ENCODE data around the gene FCF1.
"Not testable (repeated sequence)": the region's sequence is repeated elsewhere in the genome, so short reads cannot be mapped to it uniquely, and the experiment has no call there.

The FCF1 gene

GRCh38 chr14:74702293-74702692 lies 10.7 kb upstream of the FCF1 start:
- DNase-seq (ENCODE audit: low read depth in 2 of 2) = no peak

GRCh38 chr14:74703043-74703442 lies 9.9 kb upstream of the FCF1 start:
- DNase-seq (ENCODE audit: low read depth in 2 of 2) = no peak

- no peak for DNase-seq (ENCODE audit: low read depth in 2 of 2)
Observed at GRCh38 chr14:74704656-74705055, 8.3 kb upstream of the FCF1 start.

- DNase-seq (ENCODE audit: low read depth in 2 of 2) = no peak
Observed at GRCh38 chr14:74705613-74706500, 7.1 kb upstream of the FCF1 start.

GRCh38 chr14:74710480-74710879 lies 2.5 kb upstream of the FCF1 start:
- no peak for DNase-seq (ENCODE audit: low read depth in 2 of 2)

- no peak for DNase-seq (ENCODE audit: low read depth in 2 of 2)
Observed at GRCh38 chr14:74711651-74712050, 1.3 kb upstream of the FCF1 start.

GRCh38 chr14:74713395-74713735 lies 421 bp downstream of the FCF1 start:
- DNase-seq (ENCODE audit: low read depth in 2 of 2) = no peak

- DNase-seq (ENCODE audit: low read depth in 2 of 2) = peak; percentile 23 to 29
Observed at GRCh38 chr14:74720526-74720925, 7.6 kb downstream of the FCF1 start.

GRCh38 chr14:74723134-74723533 lies 10.2 kb downstream of the FCF1 start:
- DNase-seq (ENCODE audit: low read depth in 2 of 2) = no peak

- DNase-seq (ENCODE audit: low read depth in 2 of 2) = no peak
Observed at GRCh38 chr14:74732387-74732786, 19.4 kb downstream of the FCF1 start.

- DNase-seq (ENCODE audit: low read depth in 2 of 2) = no peak
Observed at GRCh38 chr14:74733221-74733620, 20.3 kb downstream of the FCF1 start.

- no peak for DNase-seq (ENCODE audit: low read depth in 2 of 2)
Observed at GRCh38 chr14:74735125-74735524, 22.2 kb downstream of the FCF1 start.

GRCh38 chr14:74737753-74738325 lies 24.9 kb downstream of the FCF1 start:
- DNase-seq (ENCODE audit: low read depth in 2 of 2) = no peak

- DNase-seq (ENCODE audit: low read depth in 2 of 2) = no peak
Observed at GRCh38 chr14:74739293-74740030, 26.5 kb downstream of the FCF1 start.

GRCh38 chr14:74747237-74747636 lies 34.3 kb downstream of the FCF1 start:
- no peak for DNase-seq (ENCODE audit: low read depth in 2 of 2)

GRCh38 chr14:74754157-74754556 lies 41.2 kb downstream of the FCF1 start:
- DNase-seq (ENCODE audit: low read depth in 2 of 2) = no peak

GRCh38 chr14:74754899-74755298 lies 42.0 kb downstream of the FCF1 start:
- no peak for DNase-seq (ENCODE audit: low read depth in 2 of 2)

- no peak for DNase-seq (ENCODE audit: low read depth in 2 of 2)
Observed at GRCh38 chr14:74756326-74756725, 43.4 kb downstream of the FCF1 start.

GRCh38 chr14:74758505-74758904 lies 45.6 kb downstream of the FCF1 start:
- DNase-seq (ENCODE audit: low read depth in 2 of 2) = not testable (repeated sequence)

- peak; percentile 94 to 95 for DNase-seq (ENCODE audit: low read depth in 2 of 2)
Observed at GRCh38 chr14:74762917-74763802, 50.2 kb downstream of the FCF1 start, which contains the start of gene YLPM1. YLPM1 (plus strand) TSS chr14:74763316; CDS start chr14:74763490, 174 bp downstream.

GRCh38 chr14:74763803-74764531 lies 51.0 kb downstream of the FCF1 start:
- no peak for DNase-seq (ENCODE audit: low read depth in 2 of 2)
